Natural killer cell treated with Interleukin-12 subunit alpha and Interleukin-12 subunit beta and Interleukin-15 and Interleukin-18, amount 100 ng/mL, for 72 hours (primary cell): ENCODE data around the gene EGF. TPM values are rescaled to one million over a fixed set of nuclear protein-coding genes. Genes with fewer than 3 reads are reported as not detected.

Experiments used
- ATAC-seq, 2 donors: fragments of 150-1000 bp; cut with Tn5 transposase in 1 of 2; sonication (Bioruptor Pico), chemical (Tn5 transposase) in 1 of 2; 2 replicates each; pipeline ENCODE4 v1.10.0; 2021
- DNase-seq: peaks from one replicate; pipeline ENCODE4 v3.0.0; 2022; ENCODE audit warnings: low spot score
- H3K27ac Mint-ChIP-seq, 2 donors: 1 replicate in 1 of 2; 2 replicates in 1 of 2; pipeline ENCODE4 v1.8.0; 2022; ENCODE audit warnings: mixed read lengths in 2 of 2, mild to moderate bottlenecking in 1 of 2, moderate library complexity in 1 of 2
- H3K27me3 Mint-ChIP-seq, 2 donors: 1 replicate in 1 of 2; 2 replicates in 1 of 2; pipeline ENCODE4 v1.8.0; 2022; ENCODE audit warnings: mixed read lengths in 2 of 2
- H3K36me3 Mint-ChIP-seq: one replicate; pipeline ENCODE4 v1.8.0; 2022; ENCODE audit warnings: mixed read lengths
- H3K4me1 Mint-ChIP-seq, 2 donors: 1 replicate in 1 of 2; 2 replicates in 1 of 2; pipeline ENCODE4 v1.8.0; 2022; ENCODE audit warnings: low read depth in 2 of 2, mixed read lengths in 2 of 2, mild to moderate bottlenecking in 1 of 2
- H3K4me3 Mint-ChIP-seq: one replicate; pipeline ENCODE4 v1.8.0; 2022; ENCODE audit warnings: mixed read lengths
- H3K9me3 Mint-ChIP-seq: 2 replicates; pipeline ENCODE4 v1.8.0; 2022; ENCODE audit warnings: mixed read lengths
- total RNA-seq, 2 donors: library from RNA; stranded (reverse); gene quantifications; one replicate each; pipeline ENCODE4 v1.2.3, GENCODE V29; 2022

EGF gene
- total RNA-seq, 2 donors from 2014 or later: not detected

GRCh38 chr4:109955146-109955545 lies 42.5 kb downstream of the EGF start:
- ATAC-seq (no peak), DNase-seq (no peak)
- H3K4me3 Mint-ChIP-seq: no peak overlapping the region
- peaks cover 8 to 20% of the 10 kb centered on the region in 2 donors for H3K27me3 Mint-ChIP-seq
- H3K27ac Mint-ChIP-seq: no peak overlapping the region
- H3K9me3 Mint-ChIP-seq: no peaks in the 10 kb centered on the region
- no peaks in the 10 kb centered on the region for H3K36me3 Mint-ChIP-seq
- H3K4me1 Mint-ChIP-seq: no peaks in the 10 kb centered on the region

- H3K9me3 Mint-ChIP-seq: no peaks in the 10 kb centered on the region
- no peak overlapping the region for H3K4me3 Mint-ChIP-seq
- peaks cover 7 to 18% of the 10 kb centered on the region in 2 donors for H3K27me3 Mint-ChIP-seq
- no peaks in the 10 kb centered on the region for H3K36me3 Mint-ChIP-seq
- H3K27ac Mint-ChIP-seq: no peak overlapping the region
- no peaks in the 10 kb centered on the region for H3K4me1 Mint-ChIP-seq
- ATAC-seq (no peak), DNase-seq (no peak)
Observed at GRCh38 chr4:109957227-109957626, 44.5 kb downstream of the EGF start.

- DNase-seq (no peak), ATAC-seq (no peak)
- H3K36me3 Mint-ChIP-seq: no peaks in the 10 kb centered on the region
- H3K27ac Mint-ChIP-seq: no peak overlapping the region
- no peaks in the 10 kb centered on the region for H3K9me3 Mint-ChIP-seq
- no peaks in the 10 kb centered on the region for H3K4me1 Mint-ChIP-seq
- peaks cover 8 to 21% of the 10 kb centered on the region in 2 donors for H3K27me3 Mint-ChIP-seq
- no peak overlapping the region for H3K4me3 Mint-ChIP-seq
Observed at GRCh38 chr4:109959195-109959594, 46.5 kb downstream of the EGF start.

GRCh38 chr4:109962401-109962800 lies 49.7 kb downstream of the EGF start:
- Mint-ChIP-seq H3K27me3 (peaks cover 14 to 34% of the 10 kb centered on the region in 2 donors), H3K36me3 (no peaks in the 10 kb centered on the region)
- no peak for DNase-seq

GRCh38 chr4:109966891-109967481 lies 54.3 kb downstream of the EGF start:
- Mint-ChIP-seq H3K27me3 (peaks cover 11 to 29% of the 10 kb centered on the region in 2 donors), H3K27ac (no peak overlapping the region), H3K36me3 (no peaks in the 10 kb centered on the region), H3K4me3 (no peak overlapping the region), H3K9me3 (no peaks in the 10 kb centered on the region), H3K4me1 (peaks cover 9 to 12% of the 10 kb centered on the region in 2 donors)
- no peak for ATAC-seq
- DNase-seq: no peak

More at GRCh38 chr4:109962401-109962800, 49.7 kb downstream of the EGF start:
- H3K4me1 Mint-ChIP-seq: no peaks in the 10 kb centered on the region
- H3K9me3 Mint-ChIP-seq: no peaks in the 10 kb centered on the region
- H3K27ac Mint-ChIP-seq: no peak overlapping the region
- H3K4me3 Mint-ChIP-seq: no peak overlapping the region
- ATAC-seq: no peak

- peaks cover 11 to 13% of the 10 kb centered on the region in 2 donors for H3K4me1 Mint-ChIP-seq
- DNase-seq: no peak
- H3K9me3 Mint-ChIP-seq: no peaks in the 10 kb centered on the region
- H3K4me3 Mint-ChIP-seq: no peak overlapping the region
- H3K36me3 Mint-ChIP-seq: no peaks in the 10 kb centered on the region
- H3K27ac Mint-ChIP-seq: no peak overlapping the region
- H3K27me3 Mint-ChIP-seq: peaks cover 8 to 24% of the 10 kb centered on the region in 2 donors
- ATAC-seq: no peak
Observed at GRCh38 chr4:109967798-109968520, 55.3 kb downstream of the EGF start.

GRCh38 chr4:109969087-109969486 lies 56.4 kb downstream of the EGF start:
- ATAC-seq (no peak), DNase-seq (no peak)
- no peak overlapping the region for H3K27ac Mint-ChIP-seq
- no peaks in the 10 kb centered on the region for H3K9me3 Mint-ChIP-seq
- H3K27me3 Mint-ChIP-seq: peaks cover 8 to 30% of the 10 kb centered on the region in 2 donors
- H3K4me1 Mint-ChIP-seq: peaks cover 15 to 18% of the 10 kb centered on the region in 2 donors
- no peaks in the 10 kb centered on the region for H3K36me3 Mint-ChIP-seq
- no peak overlapping the region for H3K4me3 Mint-ChIP-seq

- H3K4me3 Mint-ChIP-seq: peak overlapping the region; percentile 24
- no peak for DNase-seq
- peak in 1 of 2 donors; percentile 66 for ATAC-seq
Observed at GRCh38 chr4:109969919-109970318, 57.2 kb downstream of the EGF start.

GRCh38 chr4:109972786-109973528 lies 60.3 kb downstream of the EGF start:
- ATAC-seq (peak in 1 of 2 donors; percentile 48), DNase-seq (no peak)
- H3K4me3 Mint-ChIP-seq: no peak overlapping the region
- H3K4me1 Mint-ChIP-seq: peaks cover 15 to 18% of the 10 kb centered on the region in 2 donors
- no peak overlapping the region for H3K27ac Mint-ChIP-seq
- peaks cover 3 to 7% of the 10 kb centered on the region in 2 donors for H3K27me3 Mint-ChIP-seq
- no peaks in the 10 kb centered on the region for H3K36me3 Mint-ChIP-seq
- no peaks in the 10 kb centered on the region for H3K9me3 Mint-ChIP-seq

More at GRCh38 chr4:109969919-109970318, 57.2 kb downstream of the EGF start:
- no peaks in the 10 kb centered on the region for H3K36me3 Mint-ChIP-seq
- H3K27ac Mint-ChIP-seq: peak overlapping the region in 1 of 2 donors; percentile 7
- H3K27me3 Mint-ChIP-seq: peaks cover 5 to 24% of the 10 kb centered on the region in 2 donors
- H3K4me1 Mint-ChIP-seq: peaks cover 15 to 18% of the 10 kb centered on the region in 2 donors
- no peaks in the 10 kb centered on the region for H3K9me3 Mint-ChIP-seq

- no peak overlapping the region for H3K4me3 Mint-ChIP-seq
- no peaks in the 10 kb centered on the region for H3K36me3 Mint-ChIP-seq
- DNase-seq: no peak
- peaks cover 15 to 18% of the 10 kb centered on the region in 2 donors for H3K4me1 Mint-ChIP-seq
- no peaks in the 10 kb centered on the region for H3K9me3 Mint-ChIP-seq
- ATAC-seq: no peak
- peaks cover 5 to 12% of the 10 kb centered on the region in 2 donors for H3K27me3 Mint-ChIP-seq
- H3K27ac Mint-ChIP-seq: no peak overlapping the region
Observed at GRCh38 chr4:109973529-109973905, 60.8 kb downstream of the EGF start.

GRCh38 chr4:109976189-109976588 lies 63.5 kb downstream of the EGF start:
- H3K4me3 Mint-ChIP-seq: no peak overlapping the region
- peaks cover 6% of the 10 kb centered on the region in 2 donors for H3K4me1 Mint-ChIP-seq
- H3K27me3 Mint-ChIP-seq: peaks cover 8 to 38% of the 10 kb centered on the region in 2 donors
- ATAC-seq (no peak), DNase-seq (no peak)
- H3K27ac Mint-ChIP-seq: no peak overlapping the region
- no peaks in the 10 kb centered on the region for H3K9me3 Mint-ChIP-seq
- H3K36me3 Mint-ChIP-seq: no peaks in the 10 kb centered on the region

GRCh38 chr4:109977854-109978501 lies 65.3 kb downstream of the EGF start:
- Mint-ChIP-seq H3K27me3 (peaks cover 8 to 44% of the 10 kb centered on the region in 2 donors), H3K27ac (no peak overlapping the region), H3K4me1 (peaks cover 5% of the 10 kb centered on the region in 2 donors), H3K36me3 (no peaks in the 10 kb centered on the region), H3K9me3 (no peaks in the 10 kb centered on the region), H3K4me3 (no peak overlapping the region)
- DNase-seq (no peak), ATAC-seq (no peak)

- Mint-ChIP-seq H3K4me1 (no peaks in the 10 kb centered on the region), H3K27ac (no peak overlapping the region), H3K4me3 (no peak overlapping the region), H3K9me3 (no peaks in the 10 kb centered on the region), H3K27me3 (peaks cover 8 to 39% of the 10 kb centered on the region in 2 donors), H3K36me3 (no peaks in the 10 kb centered on the region)
- DNase-seq (no peak), ATAC-seq (no peak)
Observed at GRCh38 chr4:109978704-109979454, 66.2 kb downstream of the EGF start.
